ENCODE measurements around the gene ANKRD63. TPM values are rescaled to one million over a fixed set of nuclear protein-coding genes. Genes with fewer than 3 reads are reported as not detected.

ANKRD63 gene
- total and polyA plus RNA-seq, 10 of the 15 experiments (the other 5 are each of a cell fraction or from before 2014, with no cell fraction given): not detected

- TF ChIP-seq EP300 (IDR thresholded peaks at IDR 0.05; ENCODE audit: borderline replicate concordance in 1 of 2, control insufficient read depth in 1 of 2, low read depth in 2 of 2, low read length in 2 of 2): no peak
- TF ChIP-seq ATF7 (IDR thresholded peaks at IDR 0.05; ENCODE audit: low read depth): no peak
- TF ChIP-seq CEBPB (IDR thresholded peaks at IDR 0.05; ENCODE audit: borderline replicate concordance in 1 of 2, low read depth in 2 of 2, low read length in 2 of 2): no peak
- TF ChIP-seq HSF1 (IDR thresholded peaks at IDR 0.05; ENCODE audit: low read depth, low read length): no peak
- TF ChIP-seq NRF1 (conservative IDR thresholded peaks at IDR 0.05; ENCODE audit: low read depth, low read length): no peak
- no peak for TF ChIP-seq ZBED1 (IDR thresholded peaks at IDR 0.05; ENCODE audit: borderline replicate concordance)
- no peak for TF ChIP-seq ATF2 (IDR thresholded peaks at IDR 0.05; ENCODE audit: low read length)
- no peak for TF ChIP-seq MYB (IDR thresholded peaks at IDR 0.05; ENCODE audit: borderline replicate concordance, low read depth, low read length)
- TF ChIP-seq PAX5 (IDR thresholded peaks at IDR 0.05; ENCODE audit: borderline replicate concordance, low read depth, low read length): no peak
- no peak for TF ChIP-seq CHD2 (IDR thresholded peaks at IDR 0.05; ENCODE audit: borderline replicate concordance, low read depth, low read length)
- TF ChIP-seq ZNF207 (IDR thresholded peaks at IDR 0.05; ENCODE audit: borderline replicate concordance): no peak
- no peak for TF ChIP-seq FOXK2 (IDR thresholded peaks at IDR 0.05)
- no peak for TF ChIP-seq CREM (IDR thresholded peaks at IDR 0.05; ENCODE audit: low read depth)
- TF ChIP-seq TCF3 (IDR thresholded peaks at IDR 0.05; ENCODE audit: borderline replicate concordance, insufficient read depth, low read depth, low read length): no peak
- TF ChIP-seq ELK1 (IDR thresholded peaks at IDR 0.05; ENCODE audit: low read depth, low read length): no peak
- no peak for TF ChIP-seq NR2C1 (IDR thresholded peaks at IDR 0.05)
- TF ChIP-seq RAD21 (IDR thresholded peaks at IDR 0.05; ENCODE audit: insufficient read depth, low read depth, low read length): peak; percentile 98
- TF ChIP-seq NFYA (IDR thresholded peaks at IDR 0.05; ENCODE audit: borderline replicate concordance, low read depth, low read length): peak; percentile 28; the same call in 1 of the 2 replicates
- TF ChIP-seq SKIL (IDR thresholded peaks at IDR 0.05; ENCODE audit: low read depth, poor library complexity, severe bottlenecking): no peak
- TF ChIP-seq SMARCA5 (IDR thresholded peaks at IDR 0.05): peak; percentile 98
- TF ChIP-seq POLR2A (IDR thresholded peaks at IDR 0.05; ENCODE audit: low read depth, low read length): no peak
- 0 out of 2 replicates have a peak, but pooled peaks have one; percentile 35 for TF ChIP-seq TARDBP (IDR thresholded peaks at IDR 0.05; ENCODE audit: borderline replicate concordance)
These were observed 8.3 kb downstream of the ANKRD63 start (continued) for GRCh38 chr15:40274350-40275274.

Data from GM12878 (cell line).